GM12891 (cell line): ENCODE data around the gene FAM161A.

Source experiments
- PAX5 ChIP-seq: IDR thresholded peaks from 2 replicates; pipeline ENCODE4 v1.6.1; 2011; ENCODE audit warnings: low read length, moderate library complexity, mild to moderate bottlenecking; ENCODE audit not compliant: insufficient read depth, severe bottlenecking
- TAF1 ChIP-seq: IDR thresholded peaks from 2 replicates; pipeline ENCODE4 v1.6.1; 2011; ENCODE audit warnings: low read depth, low read length, control low read depth

- no peak for TF ChIP-seq TAF1
- TF ChIP-seq PAX5 = no peak
Observed at GRCh38 chr2:61853086-61853846, 594 bp downstream of the FAM161A start.
